Measurements from ENCODE around the gene THUMPD2.

THUMPD2 gene

DNA sequence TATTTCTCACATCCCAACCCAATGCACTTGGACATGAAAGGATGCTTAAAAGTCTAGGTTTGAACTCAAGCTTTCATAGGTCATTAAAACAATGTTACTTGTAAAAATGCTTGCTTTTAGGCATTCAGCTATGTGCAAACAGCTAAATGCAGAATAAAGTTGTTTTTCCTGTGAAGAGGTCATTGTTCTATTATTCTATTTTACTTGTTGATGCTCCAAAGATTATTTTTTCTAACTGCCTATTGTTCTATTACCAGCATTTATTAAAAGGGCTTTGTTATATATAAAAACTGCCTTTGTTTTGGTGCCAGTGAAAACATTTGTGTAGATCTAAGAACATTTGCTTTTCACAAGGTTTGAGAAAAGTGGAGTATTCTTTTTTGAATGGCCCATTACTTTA is 64.0 kb downstream of the THUMPD2 start:
- no peak for DNase-seq

DNA sequence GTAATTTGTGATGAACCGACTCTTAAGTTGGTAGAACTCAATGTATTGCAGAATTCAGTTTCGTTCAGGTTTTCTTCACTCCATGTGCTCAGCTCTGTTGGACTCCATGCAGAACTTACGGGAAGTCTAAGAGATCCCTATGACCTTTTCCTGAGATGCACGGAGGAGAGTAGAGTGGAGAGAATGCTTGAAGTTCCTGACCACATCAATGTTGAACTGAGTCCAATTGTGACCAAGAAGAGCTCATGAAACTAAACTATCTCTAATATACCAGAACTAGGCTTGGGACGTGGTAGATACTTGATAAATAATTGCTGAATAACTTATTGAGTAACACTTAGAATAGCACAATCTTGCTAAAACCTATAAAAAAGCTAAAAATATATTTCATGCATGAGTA is 66.1 kb downstream of the THUMPD2 start:
- DNase-seq: no peak

- no peak for DNase-seq
These were observed 68.3 kb downstream of the THUMPD2 start for GRCh38 chr2:39710807-39711206.

DNA sequence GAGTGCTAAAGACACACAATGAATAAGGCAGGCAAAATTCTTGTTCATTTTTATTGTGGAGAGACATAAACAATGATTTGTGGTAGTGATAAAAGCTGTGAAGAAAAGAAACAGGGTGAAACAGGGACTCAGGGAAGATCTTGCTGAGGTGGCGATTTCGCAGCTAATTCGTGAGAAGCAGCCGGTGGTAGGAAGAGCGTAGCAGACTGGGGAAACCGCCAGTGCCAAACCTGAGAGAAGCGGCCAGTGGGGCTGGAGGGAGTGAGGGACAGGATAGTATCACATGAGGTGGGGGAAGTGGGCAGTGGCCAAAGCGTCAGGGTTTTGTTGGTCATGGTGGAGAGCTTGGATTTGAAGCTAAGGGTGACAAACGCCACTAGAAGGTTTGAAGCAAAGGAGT is 71.1 kb downstream of the THUMPD2 start:
- DNase-seq: no peak

- no peak for DNase-seq
These were observed 72.1 kb downstream of the THUMPD2 start for GRCh38 chr2:39706945-39707344.

- DNase-seq: no peak
These were observed 72.7 kb downstream of the THUMPD2 start for GRCh38 chr2:39706312-39706711.

- DNase-seq: no peak
These were observed 73.4 kb downstream of the THUMPD2 start for GRCh38 chr2:39705638-39706037.

GRCh38 chr2:39704540-39704939 is 74.5 kb downstream of the THUMPD2 start:
- DNase-seq: no peak

GRCh38 chr2:39703181-39703872 is 75.7 kb downstream of the THUMPD2 start:
- no peak for DNase-seq

DNA sequence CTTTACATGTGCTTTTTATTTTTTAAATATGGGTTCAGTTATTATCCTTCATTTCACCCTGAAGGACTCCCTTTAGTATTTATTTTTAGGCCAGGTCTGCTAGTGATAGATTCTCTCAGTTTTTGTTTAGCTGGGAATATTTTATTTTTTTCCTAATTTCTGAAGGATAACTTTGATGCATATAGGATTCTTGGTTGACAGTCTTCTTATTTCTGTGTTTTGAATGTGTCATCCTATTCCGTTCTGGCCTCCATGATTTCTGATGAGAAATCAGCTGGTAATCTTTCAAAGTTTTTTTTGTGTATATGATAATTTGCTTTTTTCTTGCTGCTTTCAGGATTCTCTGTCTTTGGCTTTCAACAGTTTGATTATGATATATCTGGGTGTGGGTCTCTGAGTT is 77.9 kb downstream of the THUMPD2 start:
- no peak for DNase-seq

GRCh38 chr2:39697454-39697853 is 81.6 kb downstream of the THUMPD2 start:
- no peak for DNase-seq

DNA sequence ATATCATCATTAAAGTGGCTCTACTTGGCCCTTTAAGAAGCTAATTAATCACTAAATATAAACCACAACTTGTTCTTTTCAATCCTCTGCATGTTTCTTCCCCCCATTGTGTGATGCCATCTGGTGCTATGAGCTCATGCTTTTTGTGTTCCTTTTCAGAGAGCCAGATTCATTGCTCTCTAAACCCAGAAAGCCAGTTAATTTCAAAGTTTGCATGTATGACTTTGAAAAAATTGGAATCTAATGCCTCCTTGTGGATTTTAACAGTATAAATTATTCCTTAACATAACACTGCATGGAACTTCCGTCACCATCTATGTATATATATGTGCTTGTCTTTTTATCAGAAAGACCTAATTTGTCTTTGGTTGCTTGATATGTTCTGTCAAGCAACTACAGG is 82.2 kb downstream of the THUMPD2 start:
- no peak for DNase-seq

DNA sequence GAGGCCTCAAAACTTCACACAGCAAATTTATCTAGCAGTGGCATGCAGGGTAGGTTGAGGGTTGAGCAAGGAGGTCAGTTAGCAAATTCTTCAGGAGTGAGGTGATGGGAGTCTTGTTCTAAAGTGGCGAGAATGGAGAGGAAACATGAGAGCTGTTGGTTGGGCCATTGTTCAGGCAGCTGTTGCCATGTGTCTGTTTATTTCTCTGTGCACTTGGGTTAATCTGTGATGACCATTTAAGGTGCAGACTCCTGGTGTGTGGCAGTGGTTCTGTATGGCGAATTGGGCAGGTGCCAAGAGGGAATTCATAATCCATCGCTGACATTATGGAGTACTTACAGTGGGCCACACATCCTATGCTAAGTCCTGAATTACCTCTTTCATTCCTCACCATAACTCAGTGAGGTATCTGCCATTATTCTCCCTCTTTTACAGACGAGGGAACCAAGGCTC is 82.9 kb downstream of the THUMPD2 start:
- DNase-seq: no peak

DNA sequence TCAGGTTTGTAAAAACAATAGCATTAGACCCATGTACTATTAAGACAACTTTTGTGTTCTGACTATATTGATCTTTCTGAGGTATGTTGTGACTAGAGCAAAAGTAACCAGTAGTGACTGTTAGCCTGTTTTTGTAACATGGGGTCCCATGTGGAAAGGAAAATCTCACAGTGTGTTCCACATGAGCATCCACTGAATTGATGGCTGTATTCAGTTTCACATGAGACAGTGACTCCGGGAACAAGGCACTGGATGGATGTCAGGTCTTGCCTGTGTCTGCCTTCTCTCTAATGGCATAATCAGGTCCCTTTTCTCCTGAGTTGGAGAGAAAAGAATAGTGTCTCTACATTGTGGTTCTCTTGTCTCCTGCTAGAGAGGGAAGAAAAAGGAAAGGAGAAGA is 85.8 kb downstream of the THUMPD2 start:
- no peak for DNase-seq

DNA sequence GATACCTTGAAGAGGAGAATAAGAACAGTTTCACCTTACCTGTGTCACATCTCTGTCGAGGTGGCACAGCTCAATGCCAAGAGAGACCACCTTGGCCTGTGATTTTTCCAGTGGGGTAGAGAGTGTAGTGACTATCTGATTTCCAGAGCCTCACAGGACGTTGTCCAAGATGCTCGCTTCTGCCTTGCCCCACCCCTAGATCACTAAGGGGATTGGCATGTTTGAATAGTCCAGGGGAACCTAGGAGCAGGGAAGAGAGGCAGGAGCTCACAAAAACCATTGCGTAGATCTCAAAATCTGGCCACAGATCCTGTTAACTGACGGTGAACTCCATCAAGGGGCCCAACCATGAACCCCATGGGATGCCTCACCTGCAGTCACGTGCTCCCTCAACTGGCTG is 89.2 kb downstream of the THUMPD2 start:
- no peak for DNase-seq

DNA sequence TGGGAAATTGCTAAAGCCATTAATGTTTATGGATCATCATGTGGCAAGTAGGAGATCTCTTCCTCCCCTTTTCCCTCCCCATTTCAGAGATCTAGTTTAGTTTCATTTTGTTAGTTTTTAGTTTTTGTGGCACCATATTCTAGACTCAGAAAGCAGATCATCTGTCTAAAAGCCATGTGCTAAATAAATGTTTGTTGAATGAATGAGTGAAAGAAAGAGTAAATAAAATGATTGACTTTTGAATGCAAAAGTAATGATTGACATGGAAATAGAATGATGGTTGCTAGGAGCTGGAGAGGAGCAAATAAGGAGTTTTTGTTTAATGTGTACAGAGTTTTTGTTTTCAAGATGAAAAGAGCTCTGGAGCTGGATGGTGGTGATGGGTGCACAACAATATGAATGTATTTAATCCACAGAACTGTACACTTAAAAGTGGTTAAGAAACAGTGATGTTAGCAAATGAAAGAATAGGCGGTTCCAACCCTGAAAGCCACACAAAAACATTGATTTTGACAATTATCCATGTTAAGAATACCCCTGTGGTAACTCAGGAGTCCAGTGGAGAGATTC is 89.7 kb downstream of the THUMPD2 start:
- DNase-seq: no peak

DNA sequence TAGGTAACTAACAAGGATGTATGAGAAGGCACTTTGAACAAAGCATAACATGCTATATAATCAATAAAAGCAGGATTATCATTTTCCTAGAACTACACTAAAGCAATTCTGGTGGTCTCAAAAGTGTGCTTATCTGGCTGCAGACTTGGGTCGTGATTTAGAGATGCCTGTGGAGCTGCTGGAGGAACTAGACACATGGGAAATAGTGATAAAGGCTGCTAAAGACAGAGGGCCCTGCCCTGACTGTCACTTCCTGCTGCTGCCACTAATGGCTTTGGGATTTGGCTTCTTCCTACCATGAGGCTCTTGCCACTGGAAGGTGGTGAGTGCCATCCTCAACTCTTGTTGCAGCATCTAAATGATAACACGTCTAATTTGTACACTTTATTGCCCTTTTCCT is 90.9 kb downstream of the THUMPD2 start:
- DNase-seq: no peak

- no peak for DNase-seq
These were observed 92.6 kb downstream of the THUMPD2 start for GRCh38 chr2:39686456-39686855.
